H1 (cell line): ENCODE data around the gene PSAP. TPM values are rescaled to one million over a fixed set of nuclear protein-coding genes. Genes with fewer than 3 reads are reported as not detected.

Experiments
- CTCF ChIA-PET: fragments of 300-600 bp; sonication (Branson Sonifier 250); formaldehyde crosslinking; loops from one replicate; lab custom pipeline; 2021; ENCODE audit not compliant: partially characterized antibody; lab: Charles Lee
- POLR2A ChIA-PET: fragments of 300-600 bp; sonication (Branson Sonifier 250); formaldehyde crosslinking; loops from one replicate; lab custom pipeline; 2021; ENCODE audit warnings: inconsistent platforms; ENCODE audit not compliant: partially characterized antibody; lab: Charles Lee
- DNase-seq, 2 experiments: peaks; one replicate each; pipeline versions ENCODE4 v3.0.0 to v3.0.0-alpha.2; 2010 to 2022; ENCODE audit warnings: low spot score in 2 of 2, low read depth in 1 of 2, mixed read lengths in 1 of 2
- FAIRE-seq: peaks from 2 replicates; lab custom pipeline; 2011; peaks lifted over from hg19 to GRCh38; lab: Jason Lieb, UNC
- H2AFZ ChIP-seq: 2 replicates; pipeline ENCODE4 v1.8.1; 2012; ENCODE audit warnings: low read length, inconsistent platforms
- H2AK5ac ChIP-seq: 2 replicates; pipeline ENCODE4 v1.6.1; 2013; ENCODE audit warnings: low read depth, low read length
- H2BK120ac ChIP-seq: replicated peaks from 2 replicates; pipeline ENCODE3; 2013; ENCODE audit warnings: low read depth, low read length, inconsistent platforms
- H2BK12ac ChIP-seq: 2 replicates; pipeline ENCODE4 v1.6.1; 2013; ENCODE audit warnings: low read depth, low read length
- H2BK15ac ChIP-seq: 2 replicates; pipeline ENCODE4 v1.6.1; 2013; ENCODE audit warnings: low read length
- H2BK20ac ChIP-seq: 2 replicates; pipeline ENCODE4 v1.6.1; 2013; ENCODE audit warnings: low read length
- H2BK5ac ChIP-seq: 2 replicates; pipeline ENCODE4 v1.6.1; 2013; ENCODE audit warnings: low read depth, low read length
- H3K14ac ChIP-seq: 2 replicates; pipeline ENCODE4 v1.6.1; 2013; ENCODE audit warnings: inconsistent platforms; ENCODE audit not compliant: insufficient read length
- H3K18ac ChIP-seq: 2 replicates; pipeline ENCODE4 v1.6.1; 2013; ENCODE audit warnings: low read length; ENCODE audit errors: extremely low read depth
- H3K23ac ChIP-seq: 2 replicates; pipeline ENCODE4 v1.6.1; 2013; ENCODE audit warnings: inconsistent platforms; ENCODE audit not compliant: insufficient read length
- H3K23me2 ChIP-seq: 2 replicates; pipeline ENCODE4 v1.6.1; 2013; ENCODE audit warnings: low read depth, low read length
- H3K27ac ChIP-seq: 2 replicates; pipeline ENCODE4 v1.6.1; 2011; ENCODE audit warnings: low read depth, low read length, inconsistent platforms
- H3K27me3 ChIP-seq, 4 experiments: replicated peaks in 1 of 4; 1 replicate in 1 of 4; 2 replicates in 3 of 4; pipeline versions ENCODE4 v1.6.1 to v1.8.1; 2011 to 2013; ENCODE audit warnings: low read length in 3 of 4, mild to moderate bottlenecking in 3 of 4, inconsistent platforms in 2 of 4, mixed read lengths in 2 of 4, moderate library complexity in 1 of 4; ENCODE audit not compliant: control insufficient read depth in 3 of 4, insufficient read depth in 3 of 4; ENCODE audit errors: extremely low read depth in 1 of 4
- H3K36me3 ChIP-seq, 4 experiments: 2 replicates each; pipeline versions ENCODE4 v1.6.1 to v1.8.1; 2011 to 2013; ENCODE audit warnings: mild to moderate bottlenecking in 4 of 4, low read length in 3 of 4, moderate library complexity in 2 of 4, control low read depth in 1 of 4, inconsistent platforms in 1 of 4; ENCODE audit not compliant: insufficient read depth in 4 of 4, control insufficient read depth in 2 of 4
- H3K4ac ChIP-seq: replicated peaks from 2 replicates; pipeline ENCODE3; 2013; ENCODE audit warnings: low read length, low read depth, mixed read lengths, inconsistent platforms; ENCODE audit not compliant: insufficient read length
- H3K4me1 ChIP-seq, 4 experiments: replicated peaks in 1 of 4; 1 replicate in 1 of 4; 2 replicates in 3 of 4; pipeline versions ENCODE4 v1.6.1 to v1.8.1; 2011 to 2013; ENCODE audit warnings: low read length in 3 of 4, inconsistent platforms in 2 of 4, mixed read lengths in 1 of 4; ENCODE audit not compliant: insufficient read depth in 4 of 4, control insufficient read depth in 3 of 4
- H3K4me2 ChIP-seq, 2 experiments: 2 replicates each; pipeline versions ENCODE4 v1.6.1 to v1.8.1; 2011 to 2013; ENCODE audit warnings: low read depth in 2 of 2, low read length in 2 of 2, control low read depth in 1 of 2, inconsistent platforms in 1 of 2, mild to moderate bottlenecking in 1 of 2; ENCODE audit not compliant: insufficient read depth in 1 of 2
- H3K4me3 ChIP-seq, 4 experiments: fragments of 200-600, 300-600 bp in 1 of 4; sonication (generic), shearing (Covaris generic), sonication (Bioruptor Twin) in 1 of 4; 2 replicates each; pipeline versions ENCODE4 v1.5.1 to v1.8.1; 2011 to 2016; ENCODE audit warnings: low read length in 4 of 4, low read depth in 3 of 4, control low read depth in 2 of 4, inconsistent platforms in 2 of 4, mild to moderate bottlenecking in 2 of 4, mixed read lengths in 1 of 4, moderate library complexity in 1 of 4; ENCODE audit not compliant: insufficient read depth in 2 of 4; ENCODE audit errors: extremely low read depth in 1 of 4
- H3K56ac ChIP-seq: replicated peaks from 2 replicates; pipeline ENCODE3; 2013; ENCODE audit warnings: low read depth, mild to moderate bottlenecking, mixed read lengths, low read length, inconsistent platforms; ENCODE audit not compliant: insufficient read length
- H3K79me1 ChIP-seq: 2 replicates; pipeline ENCODE4 v1.6.1; 2013; ENCODE audit warnings: low read depth, low read length, control low read depth
- H3K79me2 ChIP-seq, 2 experiments: 2 replicates each; pipeline versions ENCODE4 v1.6.1 to v1.8.1; 2012 to 2013; ENCODE audit warnings: low read length in 2 of 2, mild to moderate bottlenecking in 2 of 2, inconsistent platforms in 1 of 2; ENCODE audit not compliant: insufficient read depth in 2 of 2, control insufficient read depth in 1 of 2
- H3K9ac ChIP-seq, 4 experiments: replicated peaks in 1 of 4; 1 replicate in 1 of 4; 2 replicates in 3 of 4; pipeline versions ENCODE4 v1.6.1 to v1.8.1; 2011 to 2013; ENCODE audit warnings: low read depth in 3 of 4, low read length in 3 of 4, control low read depth in 2 of 4, mild to moderate bottlenecking in 2 of 4, moderate library complexity in 2 of 4, inconsistent platforms in 1 of 4; ENCODE audit errors: extremely low read depth in 1 of 4
- H3K9me3 ChIP-seq, 2 experiments: 2 replicates each; pipeline versions ENCODE4 v1.6.1 to v1.8.1; 2012 to 2013; ENCODE audit warnings: mild to moderate bottlenecking in 2 of 2, moderate library complexity in 2 of 2, control low read depth in 1 of 2, inconsistent platforms in 1 of 2, low read depth in 1 of 2, low read length in 1 of 2, mixed read lengths in 1 of 2; ENCODE audit not compliant: insufficient read depth in 2 of 2
- H4K20me1 ChIP-seq, 2 experiments: replicated peaks in 1 of 2; 2 replicates each; pipeline versions ENCODE3 to v1.8.1; 2011 to 2013; ENCODE audit warnings: inconsistent platforms in 2 of 2, low read length in 2 of 2, mild to moderate bottlenecking in 1 of 2; ENCODE audit not compliant: insufficient read depth in 2 of 2, control insufficient read depth in 1 of 2
- H4K5ac ChIP-seq: 2 replicates; pipeline ENCODE4 v1.6.1; 2013; ENCODE audit warnings: low read length, low read depth, mixed read lengths, inconsistent platforms; ENCODE audit not compliant: insufficient read length
- H4K8ac ChIP-seq: 2 replicates; pipeline ENCODE4 v1.8.0; 2013; ENCODE audit warnings: mild to moderate bottlenecking, moderate library complexity, low read length, inconsistent platforms; ENCODE audit not compliant: insufficient read depth; ENCODE audit errors: extremely low read depth
- H4K91ac ChIP-seq: replicated peaks from 2 replicates; pipeline ENCODE3; 2013; ENCODE audit warnings: low read length, mixed read lengths, inconsistent platforms; ENCODE audit not compliant: insufficient read length
- GTF2F1 ChIP-seq: IDR thresholded peaks from 2 replicates; pipeline ENCODE4 v1.6.1; 2012; ENCODE audit warnings: low read depth, low read length, improper control_type of control experiment, borderline replicate concordance
- NRF1 ChIP-seq: IDR thresholded peaks from 2 replicates; pipeline ENCODE4 v1.6.1; 2011; ENCODE audit warnings: mild to moderate bottlenecking, low read depth, low read length, improper control_type of control experiment
- TAF7 ChIP-seq: optimal IDR thresholded peaks from 2 replicates; pipeline ENCODE3; 2011; ENCODE audit warnings: low read depth, mild to moderate bottlenecking, inconsistent platforms, low read length, moderate library complexity, borderline replicate concordance
- WGBS, 2 experiments: shearing (Covaris generic) in 1 of 2; methylation state at CpG; one replicate each; pipeline versions ENCODE4 v1.1.6 to v1.1.7; 2013 to 2015; ENCODE audit warnings: low lambda C conversion rate in 2 of 2, mixed read lengths in 2 of 2, inconsistent platforms in 1 of 2, low coverage in 1 of 2, missing lambda C conversion rate in 1 of 2; ENCODE audit not compliant: insufficient replicate concordance in 2 of 2, insufficient coverage in 1 of 2, insufficient read length in 1 of 2; ENCODE audit errors: extremely low coverage in 1 of 2, missing lambda C conversion rate in 1 of 2; 5-methylcytosine and 5-hydroxymethylcytosine counted together
- polyA plus RNA-seq, 7 experiments: library from polyadenylated mRNA; depleted of rRNA in 3 of 7; stranded (reverse) in 5 of 7; unstranded in 2 of 7; fragments of >200 nt in 5 of 7; fragments of 200-250 nt in 2 of 7; gene quantifications; 1 replicate in 5 of 7; 2 replicates in 1 of 7; 4 replicates in 1 of 7; pipeline versions ENCODE4 v1.2.1 to v1.2.3, GENCODE V29; 2011 to 2013; ENCODE audit warnings: missing spikeins in 2 of 7, mixed read lengths in 2 of 7
- total RNA-seq: library from RNA; stranded (reverse); fragmentation: NEBNext Ultra II Directional; extraction: Animal tissue kit (Norgen Biotek cat#: 25700); gene quantifications from 2 replicates; pipeline ENCODE4 v1.2.1, GENCODE V29; 2021

PSAP gene
- total and polyA plus RNA-seq, 2 of the 8 experiments (the other 6 are each of a cell fraction or from before 2014, with no cell fraction given) = 386 to 504 TPM

GRCh38 chr10:71863203-71863602 is 12.2 kb upstream of the PSAP start:
- Histone ChIP-seq H2BK12ac (no peak overlapping the region), H2BK120ac (no peak overlapping the region), H3K27ac (no peak overlapping the region), H2AFZ (no peak overlapping the region), H3K9ac (no peak overlapping the region), H3K56ac (no peak overlapping the region), H3K9me3 (no peaks in the 10 kb centered on the region), H3K27me3 (no peaks in the 10 kb centered on the region), H3K36me3 (no peaks in the 10 kb centered on the region), H3K14ac (no peak overlapping the region), H4K8ac (no peak overlapping the region), H2BK5ac (no peak overlapping the region), H2BK20ac (no peak overlapping the region), H3K18ac (no peak overlapping the region), H3K79me1 (no peaks in the 10 kb centered on the region), H3K4ac (no peak overlapping the region), H3K4me3 (no peak overlapping the region), H4K5ac (no peak overlapping the region), H3K4me2 (no peak overlapping the region), H2BK15ac (no peak overlapping the region), H3K4me1 (peaks cover 3 to 17% (median 8%) of the 10 kb centered on the region in 4 experiments; a peak in 4 of 7 replicates), H3K23ac (no peak overlapping the region), H4K20me1 (no peaks in the 10 kb centered on the region), H4K91ac (no peak overlapping the region), H3K79me2 (no peaks in the 10 kb centered on the region), H2AK5ac (no peak overlapping the region), H3K23me2 (no peaks in the 10 kb centered on the region)
- DNase-seq = no peak
- ChIA-PET CTCF (interaction anchor here (1.4 kb wide), 1 partner anchor 10 kb away, joined by 4 read pairs; no protein-coding TSS in a partner anchor), POLR2A (interaction anchor here (0.8 kb wide), 1 partner anchor 21 kb away, joined by 3 read pairs; no protein-coding TSS in a partner anchor)
- FAIRE-seq = no peak
- TF ChIP-seq NRF1 (no peak), GTF2F1 (no peak), TAF7 (no peak)
- WGBS, 2 experiments = 92% methylated on average over 6 of the region's 6 CpGs; no CpG with 5 or more reads in 1 of the 2 experiments
